ENCODE results near the gene BCL2.

Gene BCL2

GRCh38 chr18:63082366-63083019, 237.1 kb downstream of the BCL2 start:
- no peak for DNase-seq

- DNase-seq, result no peak
Measured at GRCh38 chr18:63079114-63079513, 240.5 kb downstream of the BCL2 start.

- DNase-seq, result no peak
Measured at GRCh38 chr18:63078471-63078870, 241.1 kb downstream of the BCL2 start.

- peak; percentile 31 for DNase-seq
Measured at GRCh38 chr18:63074981-63075404, 244.6 kb downstream of the BCL2 start.

- DNase-seq, result no peak
Measured at GRCh38 chr18:63073481-63073880, 246.1 kb downstream of the BCL2 start.

Data from activated gamma-delta T cell (primary cell).